Trophoblast cell (in vitro differentiated cells and primary cell): ENCODE data around the gene SLC35D2. TPM values are rescaled to one million over a fixed set of nuclear protein-coding genes. Genes with fewer than 3 reads are reported as not detected.

ENCODE experiments used
- DNase-seq, 2 donors: peaks; one replicate each; pipeline ENCODE4 v3.0.0-alpha.2; 2016
- H2AFZ ChIP-seq: 2 replicates; pipeline ENCODE4 v1.6.1; 2013; ENCODE audit warnings: low read length, moderate library complexity, mild to moderate bottlenecking; ENCODE audit not compliant: insufficient read depth, poor library complexity
- H2AK5ac ChIP-seq: 2 replicates; pipeline ENCODE4 v1.6.1; 2013; ENCODE audit warnings: mild to moderate bottlenecking, low read length
- H2BK120ac ChIP-seq: 2 replicates; pipeline ENCODE4 v1.6.1; 2013; ENCODE audit warnings: low read length, mild to moderate bottlenecking, moderate library complexity; ENCODE audit not compliant: insufficient read depth, poor library complexity
- H2BK12ac ChIP-seq: 2 replicates; pipeline ENCODE4 v1.6.1; 2013; ENCODE audit warnings: mild to moderate bottlenecking, low read length, moderate library complexity
- H2BK5ac ChIP-seq: 2 replicates; pipeline ENCODE4 v1.6.1; 2013; ENCODE audit warnings: low read length, low read depth, moderate library complexity, mild to moderate bottlenecking; ENCODE audit not compliant: poor library complexity
- H3K14ac ChIP-seq: 2 replicates; pipeline ENCODE4 v1.6.1; 2013; ENCODE audit warnings: mild to moderate bottlenecking, low read length
- H3K18ac ChIP-seq: 2 replicates; pipeline ENCODE4 v1.6.1; 2013; ENCODE audit warnings: mild to moderate bottlenecking, low read length
- H3K23ac ChIP-seq: 2 replicates; pipeline ENCODE4 v1.6.1; 2013; ENCODE audit warnings: low read length
- H3K27ac ChIP-seq: 2 replicates; pipeline ENCODE4 v1.5.1; 2013; ENCODE audit warnings: low read depth, mild to moderate bottlenecking, inconsistent platforms, low read length, moderate library complexity
- H3K27me3 ChIP-seq: 2 replicates; pipeline ENCODE4 v1.6.1; 2013; ENCODE audit warnings: inconsistent platforms, mild to moderate bottlenecking, low read length, moderate library complexity; ENCODE audit not compliant: insufficient read depth
- H3K36me3 ChIP-seq, 2 experiments: 1 replicate in 1 of 2; 2 replicates in 1 of 2; pipeline ENCODE4 v1.6.1; 2013; ENCODE audit warnings: low read length in 2 of 2, mild to moderate bottlenecking in 2 of 2, moderate library complexity in 1 of 2; ENCODE audit not compliant: insufficient read depth in 2 of 2, control insufficient read depth in 1 of 2
- H3K4ac ChIP-seq: 2 replicates; pipeline ENCODE4 v1.6.1; 2013; ENCODE audit warnings: low read depth, mild to moderate bottlenecking, low read length, moderate library complexity
- H3K4me1 ChIP-seq, 2 experiments: 1 replicate in 1 of 2; 2 replicates in 1 of 2; pipeline ENCODE4 v1.6.1; 2013; ENCODE audit warnings: low read length in 2 of 2, mild to moderate bottlenecking in 2 of 2, moderate library complexity in 1 of 2; ENCODE audit not compliant: insufficient read depth in 2 of 2, control insufficient read depth in 1 of 2
- H3K4me2 ChIP-seq: 2 replicates; pipeline ENCODE4 v1.6.1; 2013; ENCODE audit warnings: inconsistent platforms, mild to moderate bottlenecking, low read length, moderate library complexity
- H3K4me3 ChIP-seq: 2 replicates; pipeline ENCODE4 v1.5.1; 2013; ENCODE audit warnings: mild to moderate bottlenecking, low read depth, low read length, inconsistent platforms
- H3K79me1 ChIP-seq: one replicate; pipeline ENCODE4 v1.6.1; 2013; ENCODE audit warnings: low read length
- H3K79me2 ChIP-seq: 2 replicates; pipeline ENCODE4 v1.6.1; 2013; ENCODE audit warnings: low read length, mild to moderate bottlenecking; ENCODE audit not compliant: control insufficient read depth, insufficient read depth, poor library complexity
- H3K9ac ChIP-seq: 2 replicates; pipeline ENCODE4 v1.6.1; 2013; ENCODE audit warnings: mild to moderate bottlenecking, low read length
- H3K9me3 ChIP-seq: 2 replicates; pipeline ENCODE4 v1.6.1; 2013; ENCODE audit warnings: low read depth, mild to moderate bottlenecking, control low read depth, inconsistent platforms, low read length; ENCODE audit not compliant: insufficient read depth
- H4K12ac ChIP-seq: 2 replicates; pipeline ENCODE4 v1.6.1; 2013; ENCODE audit warnings: low read depth, mild to moderate bottlenecking, low read length, moderate library complexity
- H4K8ac ChIP-seq: 2 replicates; pipeline ENCODE4 v1.6.1; 2013; ENCODE audit warnings: low read depth, mild to moderate bottlenecking, low read length, moderate library complexity
- H4K91ac ChIP-seq: one replicate; pipeline ENCODE4 v1.6.1; 2013; ENCODE audit warnings: low read depth, mild to moderate bottlenecking, low read length, moderate library complexity
- whole genome bisulfite sequencing: extraction: QIAGEN DNeasy Blood & Tissue Kit; methylation state at CpG from one replicate; pipeline ENCODE4 v1.1.7; 2013; ENCODE audit warnings: missing lambda C conversion rate; ENCODE audit not compliant: insufficient read length, insufficient coverage; ENCODE audit errors: extremely low coverage; 5-methylcytosine and 5-hydroxymethylcytosine counted together
- polyA plus RNA-seq: library from polyadenylated mRNA; stranded (reverse); fragments of 200-250 nt; gene quantifications from 2 replicates; pipeline ENCODE4 v1.2.3, GENCODE V29; 2013

The SLC35D2 gene
- polyA plus RNA-seq: 39.3 and 41.1 TPM in 2 replicates

DNA sequence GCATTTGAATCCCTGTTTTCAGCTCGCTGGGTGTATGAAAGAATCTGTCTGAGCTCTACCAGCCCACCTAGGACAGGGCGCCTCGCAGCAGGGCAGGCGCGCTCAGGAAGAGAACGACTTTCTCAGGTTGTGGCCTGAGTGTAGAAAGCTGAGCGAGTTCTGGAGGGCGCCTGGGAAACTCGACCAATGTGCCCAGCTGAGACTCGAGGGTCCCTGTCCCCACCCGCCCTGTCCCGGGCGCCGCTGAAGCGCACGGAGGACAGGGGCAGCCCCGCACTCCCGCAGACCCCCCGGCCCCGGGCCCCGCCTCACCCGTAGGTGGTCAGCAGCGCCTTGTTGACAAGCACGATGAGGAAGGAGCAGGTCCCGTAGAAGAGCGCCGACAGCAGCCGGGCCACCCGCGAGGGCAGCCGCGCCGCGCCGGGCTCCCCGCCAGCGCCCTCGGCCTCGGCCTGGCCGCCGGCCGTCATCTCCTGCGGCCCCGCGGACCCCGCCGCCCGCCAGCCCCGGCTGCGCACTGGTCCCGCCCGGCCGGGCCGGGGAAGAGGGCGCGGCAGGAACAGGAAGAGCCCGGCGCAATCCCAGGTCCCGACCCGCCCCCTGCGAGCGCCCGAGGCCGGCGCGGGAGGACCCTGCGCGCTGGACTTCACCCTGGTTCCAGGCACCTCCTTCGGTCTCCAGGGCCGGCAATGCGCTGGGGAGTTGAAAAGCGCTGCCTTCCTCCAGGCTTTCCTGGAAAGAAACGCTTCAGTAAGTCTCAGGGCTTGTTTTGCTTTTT is at the start of gene SLC35D2:
Gene SLC35D2 (minus strand): TSS at position 547 of the 778 bp plus-strand sequence. CDS start 77 bp downstream, at position 470.
- peak within 1 kb of the TSS; percentile 80 for H3K4me3 ChIP-seq
- peaks cover 4% of the 10 kb centered on the region for H3K79me1 ChIP-seq
- H4K12ac ChIP-seq: peak within 1 kb of the TSS; percentile 64
- no peak within 1 kb of the TSS for H3K18ac ChIP-seq
- no peak within 1 kb of the TSS for H2BK120ac ChIP-seq
- peak within 1 kb of the TSS; percentile 67 for H2AFZ ChIP-seq
- WGBS: no CpG with 5 or more reads among the region's 73 CpGs
- no peak within 1 kb of the TSS for H2BK12ac ChIP-seq
- peak within 1 kb of the TSS; percentile 42 for H3K27ac ChIP-seq
- H3K4me1 ChIP-seq: peaks cover 0 to 2% of the 10 kb centered on the region in 2 experiments
- H3K23ac ChIP-seq: no peak within 1 kb of the TSS
- peak within 1 kb of the TSS; percentile 42 for H3K14ac ChIP-seq
- peaks cover 2% of the 10 kb centered on the region for H3K79me2 ChIP-seq
- peak within 1 kb of the TSS; percentile 70 for H4K91ac ChIP-seq
- H2AK5ac ChIP-seq: no peak within 1 kb of the TSS
- no peaks in the 10 kb centered on the region for H3K9me3 ChIP-seq
- peak within 1 kb of the TSS; percentile 78 for H4K8ac ChIP-seq
- peak within 1 kb of the TSS; percentile 16 for H2BK5ac ChIP-seq
- peak within 1 kb of the TSS; percentile 70 for H3K4ac ChIP-seq
- peak; percentile 71 to 79 for DNase-seq
- peaks cover 4 to 7% of the 10 kb centered on the region in 2 experiments for H3K36me3 ChIP-seq
- H3K4me2 ChIP-seq: peak within 1 kb of the TSS; percentile 82
- H3K27me3 ChIP-seq: no peaks in the 10 kb centered on the region
- H3K9ac ChIP-seq: peak within 1 kb of the TSS; percentile 80

DNA sequence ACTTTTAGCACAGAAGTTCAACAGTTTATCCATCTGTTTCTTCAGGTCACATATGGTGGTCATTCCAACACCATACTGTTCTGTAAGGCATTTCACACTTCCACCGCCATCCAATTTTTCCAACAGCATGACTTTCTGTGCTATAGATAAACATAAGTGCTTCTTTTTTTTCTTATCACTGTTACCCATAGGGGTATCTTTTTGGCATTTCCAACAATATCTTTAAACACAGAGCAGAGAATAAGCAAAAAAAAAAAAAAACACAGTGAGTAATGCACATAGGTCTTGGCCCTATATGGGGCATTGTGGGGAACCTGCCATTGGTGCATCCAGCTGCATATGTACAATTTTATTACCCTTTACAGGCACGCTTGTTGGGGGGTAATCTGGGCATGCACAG is 46.9 kb upstream of the SLC35D2 start:
- Histone ChIP-seq H3K27me3 (no peaks in the 10 kb centered on the region), H4K91ac (no peak overlapping the region), H2BK120ac (no peak overlapping the region), H3K9ac (no peak overlapping the region), H4K12ac (no peak overlapping the region), H2BK5ac (no peak overlapping the region), H3K79me2 (no peaks in the 10 kb centered on the region), H3K23ac (no peak overlapping the region), H3K4me3 (no peak overlapping the region), H3K27ac (no peak overlapping the region), H3K4me1 (no peaks in the 10 kb centered on the region), H3K4me2 (no peak overlapping the region), H3K9me3 (no peaks in the 10 kb centered on the region), H3K14ac (no peak overlapping the region), H2BK12ac (no peak overlapping the region), H2AFZ (no peak overlapping the region), H3K18ac (no peak overlapping the region), H4K8ac (no peak overlapping the region), H2AK5ac (no peak overlapping the region), H3K4ac (no peak overlapping the region), H3K79me1 (no peaks in the 10 kb centered on the region), H3K36me3 (no peaks in the 10 kb centered on the region)
- no CpG with 5 or more reads among the region's 2 CpGs for WGBS
- DNase-seq: no peak

DNA sequence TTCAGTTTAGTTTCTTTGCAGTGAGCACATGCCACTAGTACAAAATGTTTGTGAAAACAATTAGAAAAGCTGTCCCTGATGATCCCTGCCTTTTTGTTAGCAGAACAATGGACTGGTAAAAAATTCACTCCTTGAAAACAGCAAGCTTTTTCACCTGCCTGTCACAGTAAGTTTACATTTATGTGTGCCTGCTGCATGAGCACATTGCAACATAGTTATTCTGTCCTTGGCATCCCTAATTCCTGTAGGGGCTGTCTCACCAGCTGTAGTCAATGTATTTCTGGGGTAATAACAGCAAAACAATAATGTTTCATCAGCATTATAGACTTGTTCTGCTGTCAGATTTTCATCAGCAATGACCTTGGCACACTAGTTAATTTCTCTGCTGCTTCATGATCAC is 46.2 kb upstream of the SLC35D2 start:
- Histone ChIP-seq H3K23ac (no peak overlapping the region), H3K4me1 (no peaks in the 10 kb centered on the region), H4K91ac (no peak overlapping the region), H3K9me3 (no peaks in the 10 kb centered on the region), H3K36me3 (no peaks in the 10 kb centered on the region), H3K79me1 (no peaks in the 10 kb centered on the region), H3K4me2 (no peak overlapping the region), H2BK120ac (no peak overlapping the region), H2AK5ac (no peak overlapping the region), H3K14ac (no peak overlapping the region), H3K18ac (no peak overlapping the region), H4K12ac (no peak overlapping the region), H2AFZ (no peak overlapping the region), H3K27ac (no peak overlapping the region), H4K8ac (no peak overlapping the region), H2BK5ac (no peak overlapping the region), H3K4ac (no peak overlapping the region), H2BK12ac (no peak overlapping the region), H3K27me3 (no peaks in the 10 kb centered on the region), H3K4me3 (no peak overlapping the region), H3K79me2 (no peaks in the 10 kb centered on the region), H3K9ac (no peak overlapping the region)
- no peak for DNase-seq

DNA sequence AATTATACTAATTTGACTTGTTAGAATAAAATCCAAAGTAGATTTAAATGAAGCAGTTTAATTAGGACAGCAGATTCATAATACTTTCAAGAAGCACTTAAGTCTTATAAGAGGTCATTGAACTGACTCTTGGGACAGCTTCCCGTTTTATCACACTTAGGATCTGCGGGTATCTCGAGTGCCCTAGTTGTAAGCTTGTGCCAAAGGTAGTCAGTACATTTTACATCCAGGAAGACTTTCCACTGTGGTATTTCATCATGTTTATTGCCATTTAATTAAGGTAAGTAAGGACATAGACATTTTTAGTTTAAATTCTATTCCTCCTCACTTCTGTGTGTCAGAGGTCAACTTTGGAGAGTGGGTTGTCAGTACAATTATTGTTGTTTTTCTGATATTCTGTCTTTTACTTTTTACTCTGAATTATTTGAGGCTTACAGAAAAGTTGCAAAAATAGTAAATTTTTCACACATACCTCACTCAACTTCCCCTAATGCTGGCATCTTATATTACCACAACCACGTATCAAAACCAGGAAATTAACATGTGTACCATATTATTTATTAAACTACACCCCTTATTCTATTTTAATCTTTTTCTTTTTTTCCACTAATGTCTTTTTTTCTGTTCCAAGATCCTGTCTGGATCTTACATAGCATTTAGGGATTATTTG is 42.1 kb upstream of the SLC35D2 start:
- DNase-seq: no peak
- Histone ChIP-seq H3K23ac (no peak overlapping the region), H3K79me2 (no peaks in the 10 kb centered on the region), H2AFZ (no peak overlapping the region), H2BK5ac (no peak overlapping the region), H3K4me2 (no peak overlapping the region), H3K4ac (no peak overlapping the region), H4K8ac (no peak overlapping the region), H3K9me3 (no peaks in the 10 kb centered on the region), H4K12ac (no peak overlapping the region), H2BK120ac (no peak overlapping the region), H2BK12ac (no peak overlapping the region), H3K27me3 (no peaks in the 10 kb centered on the region), H3K4me1 (peaks cover 3 to 11% of the 10 kb centered on the region in 2 experiments), H3K79me1 (peaks cover 4% of the 10 kb centered on the region), H3K18ac (no peak overlapping the region), H2AK5ac (no peak overlapping the region), H3K4me3 (no peak overlapping the region), H3K27ac (no peak overlapping the region), H3K14ac (no peak overlapping the region), H3K9ac (no peak overlapping the region), H4K91ac (no peak overlapping the region), H3K36me3 (no peaks in the 10 kb centered on the region)
- 100% methylated on average over 1 of the region's 4 CpGs for WGBS
